GM21576 (cell line): Measurements from ENCODE around the gene PRPF19.

Experiments used
- ATAC-seq: cut with Tn5 transposase; IDR thresholded peaks from one replicate; pipeline ENCODE4 v1.9.1; 2021; ENCODE audit warnings: mild to moderate bottlenecking, moderate library complexity; ENCODE audit not compliant: unreplicated experiment

The PRPF19 gene

GRCh38 chr11:60924110-60924905 is 17.9 kb upstream of the PRPF19 start, which contains the start of gene TMEM132A:
TSS of gene TMEM132A (plus strand) at chr11:60924460. CDS start at chr11:60924634, 174 bp downstream.
- ATAC-seq, result no peak

GRCh38 chr11:60923800-60924109 is 17.4 kb upstream of the PRPF19 start:
- no peak for ATAC-seq

GRCh38 chr11:60923326-60923725 is 16.9 kb upstream of the PRPF19 start:
- no peak for ATAC-seq

- ATAC-seq, result no peak
Measured at GRCh38 chr11:60922906-60923305, 16.5 kb upstream of the PRPF19 start.

GRCh38 chr11:60921777-60922335 is 15.5 kb upstream of the PRPF19 start:
- no peak for ATAC-seq

GRCh38 chr11:60921259-60921658 is 14.9 kb upstream of the PRPF19 start:
- no peak for ATAC-seq

GRCh38 chr11:60919956-60920355 is 13.6 kb upstream of the PRPF19 start:
- no peak for ATAC-seq

- ATAC-seq, result no peak
Measured at GRCh38 chr11:60919320-60919719, 12.9 kb upstream of the PRPF19 start.

GRCh38 chr11:60918939-60919265 is 12.5 kb upstream of the PRPF19 start:
- no peak for ATAC-seq

GRCh38 chr11:60918251-60918938 is 12.0 kb upstream of the PRPF19 start:
- no peak for ATAC-seq

- no peak for ATAC-seq
Measured at GRCh38 chr11:60917267-60917666, 10.9 kb upstream of the PRPF19 start.

- ATAC-seq, result no peak
Measured at GRCh38 chr11:60916669-60917206, 10.4 kb upstream of the PRPF19 start.

GRCh38 chr11:60915248-60915914 is 9.0 kb upstream of the PRPF19 start:
- peak; percentile 55 for ATAC-seq

- peak; percentile 1 for ATAC-seq
Measured at GRCh38 chr11:60914633-60915247, 8.4 kb upstream of the PRPF19 start.

GRCh38 chr11:60913793-60914632 is 7.6 kb upstream of the PRPF19 start, which contains the start of gene TMEM109:
TSS of gene TMEM109 (plus strand) at chr11:60914158. CDS start at chr11:60919694, 5,536 bp downstream.
- peak; percentile 34 for ATAC-seq

GRCh38 chr11:60912851-60913528 is 6.6 kb upstream of the PRPF19 start:
- ATAC-seq, result no peak

GRCh38 chr11:60912223-60912850 is 6.0 kb upstream of the PRPF19 start:
- ATAC-seq, result no peak

GRCh38 chr11:60910711-60911380 is 4.5 kb upstream of the PRPF19 start:
- no peak for ATAC-seq
